DOHH2 (cell line): ENCODE data around the gene LAT.
"Not testable (repeated sequence)": the region's sequence is repeated elsewhere in the genome, so short reads cannot be mapped to it uniquely, and the experiment has no call there.

Source experiments
- H3F3A ChIP-seq: fragments of 200-600 bp; sonication (generic), shearing (Covaris generic); 2 replicates; pipeline ENCODE4 v1.6.0; 2016; ENCODE audit warnings: antibody characterized with exemption, mild to moderate bottlenecking; ENCODE audit not compliant: control insufficient read depth, insufficient read depth
- H3K27ac ChIP-seq: fragments of 200-600 bp; sonication (generic); 2 replicates; pipeline ENCODE4 v1.5.1; 2014; ENCODE audit warnings: low read depth, mild to moderate bottlenecking, low read length, moderate library complexity
- H3K27me3 ChIP-seq: fragments of 200-600 bp; sonication (generic); 2 replicates; pipeline ENCODE4 v1.6.1; 2014; ENCODE audit warnings: mild to moderate bottlenecking, low read length, mixed read lengths; ENCODE audit not compliant: control insufficient read depth
- H3K36me3 ChIP-seq: fragments of 200-600 bp; sonication (generic); 2 replicates; pipeline ENCODE4 v1.6.1; 2014; ENCODE audit warnings: mild to moderate bottlenecking, low read length, moderate library complexity, mixed read lengths; ENCODE audit not compliant: control insufficient read depth
- H3K4me1 ChIP-seq: fragments of 200-600 bp; sonication (generic); 2 replicates; pipeline ENCODE4 v1.6.1; 2014; ENCODE audit warnings: mild to moderate bottlenecking, low read length, mixed read lengths; ENCODE audit not compliant: control insufficient read depth
- H3K4me2 ChIP-seq: fragments of 200-600 bp; sonication (generic); 2 replicates; pipeline ENCODE4 v1.6.0; 2014; ENCODE audit warnings: mild to moderate bottlenecking, low read length, moderate library complexity
- H3K4me3 ChIP-seq: fragments of 200-600 bp; sonication (generic); 2 replicates; pipeline ENCODE4 v1.5.1; 2014; ENCODE audit warnings: mild to moderate bottlenecking, low read length, mixed read lengths
- H3K79me2 ChIP-seq: fragments of 200-600 bp; sonication (generic); 2 replicates; pipeline ENCODE4 v1.6.1; 2014; ENCODE audit warnings: mild to moderate bottlenecking, low read length, mixed read lengths; ENCODE audit not compliant: control insufficient read depth
- H3K9me2 ChIP-seq: fragments of 200-600 bp; sonication (generic); replicated peaks from 2 replicates; pipeline ENCODE4 v1.6.1; 2014; ENCODE audit warnings: mild to moderate bottlenecking, low read length, mixed read lengths; ENCODE audit not compliant: control insufficient read depth
- H3K9me3 ChIP-seq: fragments of 200-600 bp; sonication (generic); 2 replicates; pipeline ENCODE4 v1.6.1; 2014; ENCODE audit warnings: antibody characterized with exemption, low read length, mixed read lengths; ENCODE audit not compliant: control insufficient read depth, insufficient read depth
- H4K20me1 ChIP-seq: fragments of 200-600 bp; sonication (generic); 2 replicates; pipeline ENCODE4 v1.6.0; 2014; ENCODE audit warnings: low read depth, mild to moderate bottlenecking, antibody characterized with exemption, low read length, moderate library complexity; ENCODE audit not compliant: control insufficient read depth, insufficient read depth
- EZH2phosphoT487 ChIP-seq: fragments of 200-600 bp; sonication (generic); IDR thresholded peaks from 2 replicates; pipeline ENCODE4 v1.6.1; 2017; ENCODE audit warnings: borderline replicate concordance, mild to moderate bottlenecking, antibody characterized with exemption, low read length, moderate library complexity, mixed read lengths
- TF ChIP-seq, protein P1 (sequence below): fragments of 200-600 bp; sonication (generic); IDR thresholded peaks from one replicate; pipeline ENCODE4 v1.5.1; 2014; ENCODE audit warnings: antibody characterized with exemption, mild to moderate bottlenecking, low read depth, low read length; ENCODE audit not compliant: poor library complexity, severe bottlenecking

The LAT gene

DNA sequence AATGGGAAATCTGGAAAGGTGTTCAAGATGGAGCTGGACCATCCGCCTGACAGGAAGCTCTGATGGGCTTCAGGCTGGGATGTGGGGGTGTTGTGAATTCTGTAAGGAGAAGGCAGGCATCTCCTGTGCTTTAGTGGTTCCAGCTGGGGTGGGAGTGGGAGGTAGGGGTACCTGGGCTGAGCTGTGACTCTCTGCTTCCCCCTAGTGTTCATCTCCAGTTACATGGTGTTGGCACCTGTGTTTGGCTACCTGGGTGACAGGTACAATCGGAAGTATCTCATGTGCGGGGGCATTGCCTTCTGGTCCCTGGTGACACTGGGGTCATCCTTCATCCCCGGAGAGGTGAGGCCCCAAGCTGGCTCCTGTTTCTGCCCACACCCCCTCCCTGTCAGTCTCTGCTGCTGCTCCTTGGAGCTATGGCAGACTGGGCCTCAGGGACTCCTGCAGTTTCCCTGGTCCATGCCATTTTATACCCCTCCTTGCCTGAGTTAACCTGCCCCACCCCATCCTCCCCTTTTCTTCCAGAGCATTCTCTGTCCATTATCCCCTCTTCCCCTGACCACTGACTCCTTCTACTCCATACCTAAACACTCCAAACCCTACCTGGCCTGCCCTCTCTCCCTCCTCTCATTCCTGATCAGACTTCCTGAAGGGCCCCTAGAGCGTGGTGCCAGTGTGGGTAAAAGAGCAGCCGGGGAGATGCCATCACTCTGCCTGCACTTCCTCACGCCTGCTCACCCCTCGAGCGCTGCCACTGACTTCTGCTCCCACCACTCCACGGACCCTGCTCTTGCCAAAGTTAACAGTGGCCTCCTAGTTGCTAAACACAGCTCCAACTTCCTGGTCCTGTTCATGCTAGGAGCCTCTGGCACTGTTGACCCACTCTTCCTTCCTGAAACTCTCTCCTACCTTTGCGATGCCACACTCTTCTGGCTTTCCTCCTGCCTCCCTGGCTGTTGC is 6.9 kb upstream of the LAT start:
- Histone ChIP-seq H3K4me3 (no peak overlapping the region), H3K4me2 (no peak overlapping the region), H3K27me3 (no peaks in the 10 kb centered on the region), H3F3A (0 out of 2 replicates have a peak, but pooled peaks cover 4% of the 10 kb centered on the region), H3K79me2 (peaks cover 14% of the 10 kb centered on the region), H3K36me3 (peaks cover 16% of the 10 kb centered on the region), H3K27ac (no peak overlapping the region), H3K4me1 (peaks cover 13% of the 10 kb centered on the region), H4K20me1 (no peaks in the 10 kb centered on the region), H3K9me2 (no peaks in the 10 kb centered on the region), H3K9me3 (peaks cover 9% of the 10 kb centered on the region; the same call in 1 of the 2 replicates)
- no peak for TF ChIP-seq EZH2phosphoT487
- TF ChIP-seq, protein P1, sequence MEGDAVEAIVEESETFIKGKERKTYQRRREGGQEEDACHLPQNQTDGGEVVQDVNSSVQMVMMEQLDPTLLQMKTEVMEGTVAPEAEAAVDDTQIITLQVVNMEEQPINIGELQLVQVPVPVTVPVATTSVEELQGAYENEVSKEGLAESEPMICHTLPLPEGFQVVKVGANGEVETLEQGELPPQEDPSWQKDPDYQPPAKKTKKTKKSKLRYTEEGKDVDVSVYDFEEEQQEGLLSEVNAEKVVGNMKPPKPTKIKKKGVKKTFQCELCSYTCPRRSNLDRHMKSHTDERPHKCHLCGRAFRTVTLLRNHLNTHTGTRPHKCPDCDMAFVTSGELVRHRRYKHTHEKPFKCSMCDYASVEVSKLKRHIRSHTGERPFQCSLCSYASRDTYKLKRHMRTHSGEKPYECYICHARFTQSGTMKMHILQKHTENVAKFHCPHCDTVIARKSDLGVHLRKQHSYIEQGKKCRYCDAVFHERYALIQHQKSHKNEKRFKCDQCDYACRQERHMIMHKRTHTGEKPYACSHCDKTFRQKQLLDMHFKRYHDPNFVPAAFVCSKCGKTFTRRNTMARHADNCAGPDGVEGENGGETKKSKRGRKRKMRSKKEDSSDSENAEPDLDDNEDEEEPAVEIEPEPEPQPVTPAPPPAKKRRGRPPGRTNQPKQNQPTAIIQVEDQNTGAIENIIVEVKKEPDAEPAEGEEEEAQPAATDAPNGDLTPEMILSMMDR, result peak; percentile 83

GRCh38 chr16:28980330-28980729 is 4.5 kb upstream of the LAT start:
- TF ChIP-seq, protein P1, result peak; percentile 34
- H3K4me3 ChIP-seq, H3K9me3 ChIP-seq, H3K27me3 ChIP-seq, H3K9me2 ChIP-seq, H4K20me1 ChIP-seq, H3K79me2 ChIP-seq, H3K27ac ChIP-seq, H3F3A ChIP-seq, H3K4me2 ChIP-seq: not testable (repeated sequence)
- Histone ChIP-seq H3K4me1 (peaks cover 18% of the 10 kb centered on the region), H3K36me3 (peaks cover 16% of the 10 kb centered on the region)

GRCh38 chr16:28980929-28981328 is 3.9 kb upstream of the LAT start:
- Histone ChIP-seq H3K36me3 (peaks cover 16% of the 10 kb centered on the region), H3K4me2 (no peak overlapping the region), H3K9me2 (no peaks in the 10 kb centered on the region), H4K20me1 (no peaks in the 10 kb centered on the region), H3K4me1 (peaks cover 16% of the 10 kb centered on the region), H3K27ac (no peak overlapping the region), H3K4me3 (no peak overlapping the region), H3K9me3 (peaks cover 9% of the 10 kb centered on the region; the same call in 1 of the 2 replicates), H3K79me2 (peaks cover 3% of the 10 kb centered on the region), H3K27me3 (no peaks in the 10 kb centered on the region), H3F3A (0 out of 2 replicates have a peak, but pooled peaks cover 4% of the 10 kb centered on the region)
- TF ChIP-seq, protein P1, result no peak
- TF ChIP-seq EZH2phosphoT487, result no peak
